ENCODE data around the gene ITPR1. TPM values are rescaled to one million over a fixed set of nuclear protein-coding genes. Genes with fewer than 3 reads are reported as not detected.

Gene ITPR1
- total and polyA plus RNA-seq, 4 donors = 3.7 to 39.4 (median 8.2) TPM

DNA sequence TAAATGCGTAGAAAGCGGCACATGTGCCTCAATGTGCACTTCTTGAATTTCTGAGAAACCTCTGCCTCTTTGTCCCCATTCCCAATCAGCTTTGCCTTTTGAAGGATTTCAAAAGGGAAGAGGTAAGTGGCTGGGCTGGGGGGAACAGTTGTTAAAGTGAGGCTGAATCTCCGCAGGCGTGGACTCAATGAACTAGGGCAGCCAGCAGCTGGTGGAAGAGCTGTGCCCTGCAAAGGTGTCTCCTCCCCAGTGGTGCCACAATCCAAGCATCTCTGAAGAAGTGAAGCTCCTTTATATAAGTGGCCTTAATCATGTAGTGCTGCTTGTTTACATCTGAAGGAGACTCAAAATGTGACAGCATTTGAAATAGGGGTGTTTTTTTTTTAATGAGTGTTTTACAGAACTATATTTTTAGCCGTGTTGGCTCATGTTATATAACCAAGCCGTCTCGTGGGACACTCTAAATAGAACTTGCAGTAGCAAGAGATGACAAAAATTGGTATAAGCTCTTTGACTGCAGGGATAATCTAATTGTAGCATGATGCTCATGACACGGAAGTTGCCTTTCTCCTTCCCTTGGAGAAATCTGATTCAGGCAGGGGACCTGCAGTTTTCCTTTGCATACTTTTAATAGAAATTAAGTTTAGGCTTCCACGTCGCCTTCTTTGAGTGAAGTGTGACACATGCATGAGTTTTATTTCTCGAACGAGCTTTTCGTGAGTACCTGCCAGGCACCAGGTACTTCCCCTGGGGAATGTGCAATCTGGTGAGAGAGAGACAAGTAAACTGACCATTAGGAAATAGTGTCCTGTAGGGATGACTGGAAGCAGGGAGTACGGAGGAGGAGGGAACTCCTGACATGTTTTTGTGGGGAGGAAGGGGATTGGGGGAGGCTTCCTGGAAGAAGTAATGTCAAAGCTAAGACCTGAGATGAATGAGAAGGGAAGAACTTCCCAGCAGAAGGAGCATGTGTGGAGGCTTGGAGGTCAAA, 306.4 kb downstream of the ITPR1 start:
- H3K9ac ChIP-seq (ENCODE audit: low read depth in 1 of 2, low read length in 2 of 2) = no peak overlapping the region
- H3K27me3 ChIP-seq (ENCODE audit: control insufficient read depth in 4 of 4, insufficient read depth in 4 of 4, low read length in 3 of 4) = no peaks in the 10 kb centered on the region
- no peak for DNase-seq (ENCODE audit: low spot score)
- peaks cover 2 to 21% (median 9%) of the 10 kb centered on the region in 4 donors for H3K4me1 ChIP-seq (ENCODE audit: control insufficient read depth in 4 of 4, insufficient read depth in 4 of 4, low read length in 3 of 4)
- no peaks in the 10 kb centered on the region for H3K9me3 ChIP-seq (ENCODE audit: control insufficient read depth in 4 of 4, low read length in 3 of 4)
- H3K4me3 ChIP-seq (ENCODE audit: low read depth in 1 of 3, low read length in 3 of 3) = no peak overlapping the region
- peak overlapping the region; percentile 45 to 83 for H3K27ac ChIP-seq (ENCODE audit: low read depth in 1 of 2, low read length in 2 of 2)
- peaks cover 0 to 2% (median under 1%) of the 10 kb centered on the region in 4 donors for H3K36me3 ChIP-seq (ENCODE audit: control insufficient read depth in 4 of 4, insufficient read depth in 3 of 4, low read depth in 1 of 4, low read length in 3 of 4)
- 80% methylated on average over 14 of the region's 14 CpGs for WGBS
- no peak for TF ChIP-seq YY1 (IDR thresholded peaks at IDR 0.05)
- TF ChIP-seq JUND (IDR thresholded peaks at IDR 0.05) = no peak
- no peak for TF ChIP-seq EGR1 (IDR thresholded peaks at IDR 0.05; ENCODE audit: low read depth in 2 of 2)
- no peak for TF ChIP-seq GABPA (IDR thresholded peaks at IDR 0.05 in 1 of 2, conservative IDR thresholded peaks at IDR 0.05 in 1 of 2)
- TF ChIP-seq, protein P1, sequence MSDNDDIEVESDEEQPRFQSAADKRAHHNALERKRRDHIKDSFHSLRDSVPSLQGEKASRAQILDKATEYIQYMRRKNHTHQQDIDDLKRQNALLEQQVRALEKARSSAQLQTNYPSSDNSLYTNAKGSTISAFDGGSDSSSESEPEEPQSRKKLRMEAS (IDR thresholded peaks at IDR 0.05) = no peak
- no peak for TF ChIP-seq HNF4A (conservative IDR thresholded peaks at IDR 0.05)
- TF ChIP-seq RAD21 (IDR thresholded peaks at IDR 0.05) = no peak
- TF ChIP-seq, protein P2, sequence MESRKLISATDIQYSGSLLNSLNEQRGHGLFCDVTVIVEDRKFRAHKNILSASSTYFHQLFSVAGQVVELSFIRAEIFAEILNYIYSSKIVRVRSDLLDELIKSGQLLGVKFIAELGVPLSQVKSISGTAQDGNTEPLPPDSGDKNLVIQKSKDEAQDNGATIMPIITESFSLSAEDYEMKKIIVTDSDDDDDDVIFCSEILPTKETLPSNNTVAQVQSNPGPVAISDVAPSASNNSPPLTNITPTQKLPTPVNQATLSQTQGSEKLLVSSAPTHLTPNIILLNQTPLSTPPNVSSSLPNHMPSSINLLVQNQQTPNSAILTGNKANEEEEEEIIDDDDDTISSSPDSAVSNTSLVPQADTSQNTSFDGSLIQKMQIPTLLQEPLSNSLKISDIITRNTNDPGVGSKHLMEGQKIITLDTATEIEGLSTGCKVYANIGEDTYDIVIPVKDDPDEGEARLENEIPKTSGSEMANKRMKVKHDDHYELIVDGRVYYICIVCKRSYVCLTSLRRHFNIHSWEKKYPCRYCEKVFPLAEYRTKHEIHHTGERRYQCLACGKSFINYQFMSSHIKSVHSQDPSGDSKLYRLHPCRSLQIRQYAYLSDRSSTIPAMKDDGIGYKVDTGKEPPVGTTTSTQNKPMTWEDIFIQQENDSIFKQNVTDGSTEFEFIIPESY (IDR thresholded peaks at IDR 0.05) = no peak
- TF ChIP-seq NR2F2 (IDR thresholded peaks at IDR 0.05) = no peak
- no peak for TF ChIP-seq SP1 (IDR thresholded peaks at IDR 0.05)
- no peak for TF ChIP-seq RXRA (IDR thresholded peaks at IDR 0.05)
- TF ChIP-seq TAF1 (conservative IDR thresholded peaks at IDR 0.05) = no peak
- TF ChIP-seq, protein P3, sequence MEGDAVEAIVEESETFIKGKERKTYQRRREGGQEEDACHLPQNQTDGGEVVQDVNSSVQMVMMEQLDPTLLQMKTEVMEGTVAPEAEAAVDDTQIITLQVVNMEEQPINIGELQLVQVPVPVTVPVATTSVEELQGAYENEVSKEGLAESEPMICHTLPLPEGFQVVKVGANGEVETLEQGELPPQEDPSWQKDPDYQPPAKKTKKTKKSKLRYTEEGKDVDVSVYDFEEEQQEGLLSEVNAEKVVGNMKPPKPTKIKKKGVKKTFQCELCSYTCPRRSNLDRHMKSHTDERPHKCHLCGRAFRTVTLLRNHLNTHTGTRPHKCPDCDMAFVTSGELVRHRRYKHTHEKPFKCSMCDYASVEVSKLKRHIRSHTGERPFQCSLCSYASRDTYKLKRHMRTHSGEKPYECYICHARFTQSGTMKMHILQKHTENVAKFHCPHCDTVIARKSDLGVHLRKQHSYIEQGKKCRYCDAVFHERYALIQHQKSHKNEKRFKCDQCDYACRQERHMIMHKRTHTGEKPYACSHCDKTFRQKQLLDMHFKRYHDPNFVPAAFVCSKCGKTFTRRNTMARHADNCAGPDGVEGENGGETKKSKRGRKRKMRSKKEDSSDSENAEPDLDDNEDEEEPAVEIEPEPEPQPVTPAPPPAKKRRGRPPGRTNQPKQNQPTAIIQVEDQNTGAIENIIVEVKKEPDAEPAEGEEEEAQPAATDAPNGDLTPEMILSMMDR (IDR thresholded peaks at IDR 0.05; ENCODE audit: low read depth, low read length, missing input control) = no peak
- no peak for TF ChIP-seq HNF4G (IDR thresholded peaks at IDR 0.05)
- TF ChIP-seq, protein P4, sequence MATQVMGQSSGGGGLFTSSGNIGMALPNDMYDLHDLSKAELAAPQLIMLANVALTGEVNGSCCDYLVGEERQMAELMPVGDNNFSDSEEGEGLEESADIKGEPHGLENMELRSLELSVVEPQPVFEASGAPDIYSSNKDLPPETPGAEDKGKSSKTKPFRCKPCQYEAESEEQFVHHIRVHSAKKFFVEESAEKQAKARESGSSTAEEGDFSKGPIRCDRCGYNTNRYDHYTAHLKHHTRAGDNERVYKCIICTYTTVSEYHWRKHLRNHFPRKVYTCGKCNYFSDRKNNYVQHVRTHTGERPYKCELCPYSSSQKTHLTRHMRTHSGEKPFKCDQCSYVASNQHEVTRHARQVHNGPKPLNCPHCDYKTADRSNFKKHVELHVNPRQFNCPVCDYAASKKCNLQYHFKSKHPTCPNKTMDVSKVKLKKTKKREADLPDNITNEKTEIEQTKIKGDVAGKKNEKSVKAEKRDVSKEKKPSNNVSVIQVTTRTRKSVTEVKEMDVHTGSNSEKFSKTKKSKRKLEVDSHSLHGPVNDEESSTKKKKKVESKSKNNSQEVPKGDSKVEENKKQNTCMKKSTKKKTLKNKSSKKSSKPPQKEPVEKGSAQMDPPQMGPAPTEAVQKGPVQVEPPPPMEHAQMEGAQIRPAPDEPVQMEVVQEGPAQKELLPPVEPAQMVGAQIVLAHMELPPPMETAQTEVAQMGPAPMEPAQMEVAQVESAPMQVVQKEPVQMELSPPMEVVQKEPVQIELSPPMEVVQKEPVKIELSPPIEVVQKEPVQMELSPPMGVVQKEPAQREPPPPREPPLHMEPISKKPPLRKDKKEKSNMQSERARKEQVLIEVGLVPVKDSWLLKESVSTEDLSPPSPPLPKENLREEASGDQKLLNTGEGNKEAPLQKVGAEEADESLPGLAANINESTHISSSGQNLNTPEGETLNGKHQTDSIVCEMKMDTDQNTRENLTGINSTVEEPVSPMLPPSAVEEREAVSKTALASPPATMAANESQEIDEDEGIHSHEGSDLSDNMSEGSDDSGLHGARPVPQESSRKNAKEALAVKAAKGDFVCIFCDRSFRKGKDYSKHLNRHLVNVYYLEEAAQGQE (IDR thresholded peaks at IDR 0.05) = no peak
- TF ChIP-seq FOXA1 (IDR thresholded peaks at IDR 0.05) = no peak
- TF ChIP-seq, protein P5, sequence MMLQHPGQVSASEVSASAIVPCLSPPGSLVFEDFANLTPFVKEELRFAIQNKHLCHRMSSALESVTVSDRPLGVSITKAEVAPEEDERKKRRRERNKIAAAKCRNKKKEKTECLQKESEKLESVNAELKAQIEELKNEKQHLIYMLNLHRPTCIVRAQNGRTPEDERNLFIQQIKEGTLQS (IDR thresholded peaks at IDR 0.05) = no peak
- no peak for TF ChIP-seq FOXA2 (IDR thresholded peaks at IDR 0.05)
